ENCODE results near the gene SELENON. TPM values are rescaled to one million over a fixed set of nuclear protein-coding genes. Genes with fewer than 3 reads are reported as not detected.
A peak's percentile ranks its signal among the peaks of the same experiment; 100 is the strongest.

Gene SELENON
- total RNA-seq, 1 donor from 2014 or later: 53.8 TPM

DNA sequence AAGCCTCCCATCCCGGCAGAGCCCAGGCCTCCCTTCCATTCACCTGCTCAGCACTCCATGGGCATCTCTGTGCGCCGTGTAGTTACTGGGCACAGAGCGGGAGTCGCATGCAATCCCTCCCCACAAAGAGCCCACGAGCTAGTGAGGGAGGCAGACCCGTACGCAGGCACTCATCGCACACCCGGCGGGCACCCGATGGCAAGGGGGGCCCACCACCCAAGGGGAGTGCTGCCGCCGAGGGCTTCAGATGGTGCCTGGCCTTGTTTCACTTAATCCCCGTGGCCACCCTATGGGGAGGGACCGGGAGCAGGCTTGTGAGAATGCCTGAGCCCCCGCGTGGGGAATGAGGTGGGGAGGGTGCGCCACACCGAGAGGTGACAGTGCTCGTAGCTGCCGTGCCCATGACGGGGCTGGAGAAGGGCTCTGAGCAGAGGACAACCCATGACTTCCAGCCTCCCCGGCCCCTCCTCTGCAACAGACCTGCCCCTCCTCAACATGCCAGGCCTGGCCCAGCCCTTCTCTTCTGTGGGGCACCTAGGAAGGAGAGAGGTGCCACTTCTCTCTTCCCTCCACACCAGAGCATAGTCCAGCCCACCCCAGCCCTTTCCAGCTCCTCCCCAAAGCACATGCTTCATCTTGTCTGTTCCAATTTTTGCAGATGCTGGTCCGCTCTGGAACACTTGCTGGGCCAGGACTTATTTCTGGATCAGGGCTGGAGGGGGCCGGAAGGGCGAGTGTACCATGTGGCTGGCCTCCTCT, 30.2 kb upstream of the SELENON start:
- intact Hi-C loops (cut with DNase I): no loop called here
- DNase-seq (ENCODE audit: low spot score) (no peak), ATAC-seq (peak; percentile 35)

DNA sequence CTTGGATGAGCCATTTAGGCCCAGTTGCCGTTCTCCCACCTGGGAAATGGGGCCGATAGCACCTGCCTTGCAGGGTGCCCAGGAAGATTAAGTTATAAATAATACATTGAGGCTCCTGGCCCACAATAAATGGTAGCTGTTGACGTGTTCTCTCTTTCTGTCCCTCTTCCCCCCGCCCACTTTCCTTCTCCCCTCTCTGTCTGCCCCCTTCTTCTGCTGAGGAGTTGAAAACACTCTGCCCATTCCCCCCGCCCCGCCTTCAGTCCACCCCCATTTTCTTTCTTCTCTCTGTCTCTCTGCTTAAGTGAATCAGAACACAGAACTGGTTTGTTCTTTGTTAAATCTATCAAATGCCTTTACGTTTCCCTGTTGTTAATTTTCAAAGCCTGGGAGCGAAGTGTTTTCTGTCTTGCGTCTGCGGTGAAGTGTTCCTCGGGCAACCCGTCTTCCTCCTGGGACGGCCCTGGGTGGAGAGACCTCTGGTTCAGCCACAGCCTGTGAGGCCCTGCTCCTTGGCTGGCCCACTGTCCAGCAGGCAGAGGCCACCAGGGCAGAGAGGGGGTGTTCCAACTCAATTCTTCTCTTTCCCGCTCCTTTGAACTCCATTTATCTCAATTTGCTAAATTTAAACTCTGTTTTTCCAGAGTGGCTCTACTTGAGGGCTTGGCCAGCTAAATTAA, 29.3 kb upstream of the SELENON start:
- ATAC-seq: peak; percentile 74
- intact Hi-C loops (cut with DNase I): no loop called here
- DNase-seq (ENCODE audit: low spot score): no peak

DNA sequence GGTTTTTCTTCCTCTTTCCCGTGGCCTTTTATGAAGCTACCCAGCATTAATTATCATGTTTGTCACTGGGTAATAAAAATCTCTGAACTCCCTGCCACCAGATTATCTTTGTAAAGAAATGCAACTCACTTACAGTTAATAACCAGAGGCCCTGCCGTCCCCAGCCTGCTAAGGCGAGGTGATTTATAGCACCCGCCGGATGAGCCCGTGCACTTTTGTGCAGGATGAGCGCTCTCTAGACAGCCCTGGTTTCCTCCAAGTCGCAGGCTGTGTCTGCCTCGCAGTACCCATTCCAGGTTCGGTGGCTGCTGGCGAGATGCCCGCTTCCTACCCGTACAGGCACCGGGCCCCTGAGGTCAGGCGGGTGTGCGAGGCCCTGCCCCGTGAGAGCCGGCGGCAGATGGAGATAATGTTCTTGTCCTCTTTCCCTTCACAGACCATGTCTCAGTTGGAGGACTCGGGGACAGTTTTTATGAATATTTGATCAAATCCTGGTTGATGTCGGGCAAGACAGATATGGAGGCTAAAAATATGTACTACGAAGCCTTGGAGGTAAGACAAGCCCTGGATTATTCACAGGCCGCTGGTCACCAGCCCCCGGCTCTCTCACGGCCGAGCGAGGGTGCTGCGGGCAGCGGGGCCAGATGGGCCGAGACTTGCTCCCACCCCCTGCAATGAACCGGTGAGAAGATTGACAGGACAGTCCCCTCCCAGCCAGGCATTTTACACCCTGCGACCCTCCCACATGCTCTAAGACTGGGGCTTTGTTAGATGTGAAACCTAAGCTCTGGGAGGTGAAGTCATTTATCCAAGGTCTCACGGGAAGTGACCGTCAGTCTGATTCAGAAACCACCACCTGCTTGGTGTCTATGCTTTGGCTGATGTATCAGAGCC, 28.5 kb upstream of the SELENON start:
- intact Hi-C loops (cut with DNase I): no loop called here
- DNase-seq (ENCODE audit: low spot score) (no peak), ATAC-seq (peak; percentile 63)

DNA sequence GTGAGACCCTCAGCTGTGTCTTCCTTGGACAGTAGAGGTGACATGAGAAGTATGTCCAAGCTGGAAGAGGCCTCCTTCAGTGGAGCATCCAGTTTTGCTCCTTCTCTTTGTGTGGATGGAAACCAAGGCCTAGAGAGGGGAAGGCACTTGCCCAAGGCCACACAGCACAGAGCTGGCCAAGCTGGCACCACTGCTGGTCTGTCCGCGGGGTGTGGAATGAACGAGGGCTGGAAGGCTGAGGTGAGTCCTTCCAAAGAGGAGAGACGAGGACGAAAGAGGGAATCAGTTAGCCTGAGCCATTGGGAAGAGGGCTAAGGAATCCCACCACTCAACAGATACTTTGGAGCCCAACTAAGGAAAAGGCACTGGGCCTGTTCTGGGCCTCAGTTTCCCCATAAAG, 27.8 kb upstream of the SELENON start:
- no peak for ATAC-seq
- intact Hi-C loops (cut with DNase I): no loop called here
- DNase-seq (ENCODE audit: low spot score): no peak

DNA sequence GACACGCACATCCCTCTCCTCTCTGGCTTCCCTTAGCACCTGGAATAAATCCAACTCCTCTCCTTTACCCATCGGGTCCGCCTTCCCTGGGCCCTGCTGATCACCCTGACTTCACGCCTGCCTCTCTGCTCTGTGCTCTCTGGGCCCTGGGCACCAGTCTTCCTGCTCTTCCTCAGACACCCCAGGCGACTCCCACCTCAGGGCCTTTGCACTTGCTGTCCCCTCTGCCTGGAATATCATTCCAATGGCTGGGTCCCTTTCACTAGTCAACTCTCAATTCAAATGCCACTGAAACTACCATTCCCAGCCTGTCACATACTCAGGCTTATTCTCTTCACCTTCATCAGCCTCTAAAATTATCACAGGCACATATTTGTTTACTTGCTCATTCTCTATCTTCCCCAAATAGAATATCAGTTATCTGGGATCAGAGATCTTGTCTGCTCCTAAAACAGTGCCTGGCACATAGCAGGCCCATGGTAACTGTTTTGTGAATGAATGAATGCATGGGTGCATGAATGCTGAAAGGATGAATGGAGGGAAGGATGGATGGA, 27.2 kb upstream of the SELENON start:
- DNase-seq (ENCODE audit: low spot score): no peak
- no peak for ATAC-seq
- intact Hi-C loops (cut with DNase I): no loop called here

DNA sequence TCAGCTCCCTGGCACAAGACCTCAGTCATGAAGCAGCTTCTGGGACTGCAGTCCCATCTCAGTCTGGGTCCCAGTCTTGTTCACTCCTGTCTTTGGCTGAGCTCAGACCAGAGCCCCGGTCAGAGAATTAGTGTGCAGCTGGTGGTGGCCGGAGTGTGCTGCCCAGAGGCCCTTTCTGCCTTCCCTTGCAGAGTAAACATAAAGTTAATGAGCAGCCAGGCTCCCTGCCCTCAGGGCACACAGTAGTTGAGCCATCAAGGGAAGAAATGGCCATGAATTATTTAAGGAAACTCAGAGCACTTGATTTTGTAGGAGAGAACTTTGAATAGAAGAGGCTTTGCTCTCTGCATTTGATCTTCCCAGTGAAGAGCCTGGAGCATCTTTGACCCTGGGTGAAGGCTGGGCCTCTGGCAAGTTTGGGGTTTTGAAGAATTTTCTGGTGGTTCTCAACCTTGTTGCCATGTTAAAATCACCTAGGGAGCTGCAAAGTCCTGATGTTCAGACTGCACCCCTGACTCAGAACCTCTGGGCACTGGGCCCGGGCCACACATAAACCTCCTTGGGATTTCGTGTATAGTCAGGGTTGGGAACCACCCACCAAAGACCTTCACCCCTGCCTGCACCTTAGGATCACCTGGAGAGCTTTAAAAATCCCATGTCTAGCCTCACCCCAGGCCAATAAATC, 26.4 kb upstream of the SELENON start:
- intact Hi-C loops (cut with DNase I): no loop called here
- no peak for DNase-seq (ENCODE audit: low spot score)
- no peak for ATAC-seq

DNA sequence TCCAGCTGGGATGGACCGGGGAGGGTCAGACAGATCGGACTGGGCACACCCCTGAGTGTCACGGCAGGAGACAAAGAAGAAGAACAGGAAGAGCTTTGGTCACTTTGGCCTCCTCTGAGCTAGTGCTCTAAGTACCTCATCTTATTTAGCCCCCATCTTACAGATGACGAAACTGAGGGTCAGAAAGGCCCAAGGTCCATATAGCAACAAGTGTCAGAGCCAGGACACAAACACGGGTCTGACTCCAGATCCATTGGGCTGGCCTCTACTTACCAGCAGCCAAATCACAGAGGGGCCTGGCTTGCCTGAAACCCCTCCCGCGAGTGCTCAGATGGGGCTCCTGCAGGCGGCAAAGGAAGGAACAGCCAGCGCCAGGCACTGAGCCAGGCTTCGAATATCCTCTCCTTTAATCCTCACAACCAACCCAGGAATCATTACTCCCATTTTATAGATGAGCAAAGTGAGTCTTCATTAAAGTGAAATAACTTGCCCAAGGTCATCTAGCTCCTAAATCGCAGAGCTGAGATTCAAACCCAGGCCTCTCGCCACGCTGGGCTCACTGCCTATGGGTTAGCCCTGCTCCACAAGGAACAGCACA, 25.7 kb upstream of the SELENON start:
- intact Hi-C loops (cut with DNase I): no loop called here
- ATAC-seq (no peak), DNase-seq (ENCODE audit: low spot score) (no peak)

DNA sequence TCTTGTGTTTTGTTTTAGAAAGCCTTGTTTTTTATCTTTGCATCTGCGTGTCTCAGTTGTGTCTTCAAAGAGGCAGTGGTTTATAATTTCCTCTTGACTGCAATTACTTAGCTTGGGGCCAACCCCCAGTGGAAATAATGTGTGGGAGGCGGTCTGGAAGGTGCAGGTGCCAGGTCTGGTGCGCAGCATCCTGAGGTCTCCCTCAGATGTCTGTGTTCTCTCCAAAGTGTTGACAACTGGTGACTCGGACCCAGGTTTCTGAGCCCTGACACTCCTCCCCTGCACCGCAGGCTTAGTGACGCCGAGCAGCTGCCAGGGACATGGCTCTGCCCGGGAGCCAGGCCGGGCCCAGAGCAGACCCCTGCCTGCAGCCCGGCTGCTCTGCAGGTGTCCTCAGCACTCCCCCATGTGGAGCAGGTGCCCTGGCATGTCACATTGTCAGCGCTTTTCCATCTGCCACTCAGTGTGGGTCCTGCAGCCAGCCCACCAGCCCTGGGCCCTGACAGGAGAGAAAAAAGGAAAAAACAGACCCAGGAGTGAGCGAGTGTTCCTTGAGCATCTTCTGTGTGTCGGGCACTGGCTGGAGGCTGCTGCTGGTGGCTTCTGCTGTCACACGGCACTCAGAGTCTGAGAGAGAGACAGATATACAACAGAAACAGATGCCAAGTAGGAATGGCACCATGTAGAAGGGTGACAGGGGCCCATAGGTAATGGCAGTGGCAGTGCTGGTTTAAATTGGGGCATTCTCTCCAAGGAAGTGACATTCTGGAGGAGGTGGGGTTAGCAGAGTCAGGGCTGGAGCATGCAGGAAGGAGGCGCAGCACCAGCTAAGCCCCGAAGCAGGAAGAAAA, 24.8 kb upstream of the SELENON start:
- DNase-seq (ENCODE audit: low spot score): no peak
- intact Hi-C loops (cut with DNase I): no loop called here
- ATAC-seq: no peak

DNA sequence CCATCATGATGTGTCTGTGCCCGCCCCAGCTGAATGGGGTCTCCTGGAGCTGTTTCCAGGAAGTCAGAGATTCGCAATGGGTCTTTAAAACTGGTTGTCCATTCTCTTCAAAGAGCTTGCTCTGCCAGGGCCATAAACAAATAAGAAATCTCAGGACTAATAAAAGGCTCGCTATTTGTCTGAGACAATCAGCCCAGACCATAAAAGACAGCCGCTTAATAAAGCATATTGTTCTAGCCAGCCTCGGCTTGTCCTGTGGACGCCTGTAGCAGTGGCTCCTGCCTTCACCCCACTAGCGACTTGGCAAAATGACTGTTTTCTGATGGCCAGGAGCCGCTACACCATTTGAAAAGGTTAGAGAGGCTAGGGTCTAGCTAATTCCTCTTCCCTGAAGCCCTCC, 20.6 kb upstream of the SELENON start:
- DNase-seq (ENCODE audit: low spot score) (no peak), ATAC-seq (no peak)
- intact Hi-C loops (cut with DNase I): no loop called here

DNA sequence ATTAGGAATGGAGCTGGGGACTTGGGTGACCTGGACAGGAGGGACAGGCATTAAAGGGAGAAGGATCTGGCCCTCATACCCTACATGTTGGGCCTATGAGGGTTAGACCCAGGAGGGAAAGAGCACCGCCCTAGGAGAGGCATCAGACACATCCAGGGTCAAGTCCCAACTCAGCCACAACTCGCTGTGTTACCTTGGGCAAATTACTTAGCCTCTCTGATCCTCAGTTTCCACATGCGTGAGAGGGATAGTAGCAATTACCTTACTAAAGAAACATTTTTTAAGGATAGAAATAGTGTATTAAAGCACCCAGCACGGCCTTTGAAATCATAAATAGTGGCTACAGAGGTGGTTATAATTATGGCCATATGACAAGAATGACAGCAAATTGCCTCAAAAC, 20.1 kb upstream of the SELENON start:
- intact Hi-C loops (cut with DNase I): no loop called here
- DNase-seq (ENCODE audit: low spot score): no peak

DNA sequence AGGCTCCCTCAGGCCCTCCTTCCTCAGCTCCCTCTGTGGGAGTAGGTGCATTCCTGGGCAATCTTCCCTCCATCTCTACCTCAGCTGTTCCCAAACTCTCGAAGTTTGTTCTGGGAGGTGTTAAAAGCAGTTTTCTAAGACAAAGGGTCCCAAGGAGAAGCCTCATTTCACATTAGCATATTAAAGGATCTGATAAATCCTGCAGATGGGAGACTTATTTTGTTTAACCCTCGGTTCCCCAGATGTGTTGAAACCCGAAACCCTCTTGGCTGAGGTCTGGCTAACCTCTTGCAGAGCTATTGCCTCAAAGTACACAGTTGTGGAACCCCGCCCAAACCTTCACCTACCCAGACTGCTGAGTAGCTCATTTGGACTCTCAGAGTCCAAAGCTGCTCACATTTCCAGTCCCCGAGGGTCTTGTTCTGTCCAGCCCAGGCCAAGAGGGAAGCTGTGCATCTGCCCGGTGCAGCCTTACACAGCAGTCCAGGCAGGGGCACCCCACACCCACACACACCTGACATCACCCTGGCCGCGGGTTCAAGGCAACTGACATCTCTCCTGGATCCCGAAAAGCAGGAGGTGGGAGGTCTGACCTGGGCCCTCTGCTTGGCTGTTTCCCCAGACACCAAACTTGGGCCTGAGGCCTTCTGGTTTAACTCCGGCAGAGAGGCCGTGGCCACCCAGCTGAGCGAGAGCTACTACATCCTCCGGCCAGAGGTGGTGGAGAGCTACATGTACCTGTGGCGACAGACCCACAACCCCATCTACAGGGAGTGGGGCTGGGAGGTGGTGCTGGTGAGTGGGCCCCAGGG, 19.5 kb upstream of the SELENON start:
- peak; percentile 50 for ATAC-seq
- intact Hi-C loops (cut with DNase I): no loop called here
- no peak for DNase-seq (ENCODE audit: low spot score)

More for the DNA sequence above, 20.1 kb upstream of the SELENON start:
- no peak for ATAC-seq

DNA sequence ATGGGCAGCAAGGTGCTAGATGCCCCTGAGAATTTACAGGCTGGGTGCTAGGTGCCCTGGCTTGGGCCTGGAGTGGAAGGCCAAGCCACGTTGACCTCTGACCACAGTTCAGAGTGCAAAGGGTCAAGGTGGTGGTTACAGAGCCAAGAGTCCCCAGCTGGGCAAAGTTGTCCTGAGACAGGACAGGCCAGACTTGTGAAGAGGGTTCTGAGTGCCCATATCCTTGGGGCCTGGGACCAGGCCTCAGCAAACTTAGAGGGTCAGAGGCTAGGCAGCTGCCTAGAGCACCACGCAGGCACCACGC, 18.9 kb upstream of the SELENON start:
- no peak for DNase-seq (ENCODE audit: low spot score)
- ATAC-seq: peak; percentile 7
- intact Hi-C loops (cut with DNase I): no loop called here

DNA sequence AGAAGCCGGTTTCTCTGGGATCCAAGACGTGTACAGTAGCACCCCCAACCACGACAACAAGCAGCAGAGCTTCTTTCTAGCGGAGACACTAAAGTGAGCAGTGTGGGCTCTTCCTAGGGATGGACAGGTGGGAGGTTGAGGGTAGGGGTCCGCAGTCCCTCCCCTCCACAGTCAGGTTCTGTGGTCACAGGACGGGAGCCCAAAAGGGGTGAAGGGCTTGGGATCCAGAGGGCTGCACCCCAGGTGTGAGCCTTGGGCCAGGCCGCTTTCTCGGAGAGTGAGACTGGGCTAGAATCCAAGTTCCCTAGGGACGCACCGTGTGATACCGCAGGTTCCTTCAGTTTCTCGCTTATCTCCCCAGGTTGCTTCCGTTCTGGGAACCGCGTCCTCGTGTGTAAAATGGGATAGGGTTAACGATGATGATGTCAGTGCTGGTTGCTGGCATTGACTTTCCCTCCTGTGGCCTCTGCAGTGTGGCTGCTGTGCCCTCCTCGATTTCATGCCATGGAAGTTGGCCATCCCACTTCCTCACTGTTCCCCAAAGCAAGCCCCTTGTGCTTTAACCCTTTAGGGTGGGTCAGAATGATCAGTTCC, 17.3 kb upstream of the SELENON start:
- intact Hi-C loops (cut with DNase I): loop anchor here (1.0 kb wide), 1 partner anchor 46 kb away; no protein-coding TSS in a partner anchor
- ATAC-seq (no peak), DNase-seq (ENCODE audit: low spot score) (no peak)

DNA sequence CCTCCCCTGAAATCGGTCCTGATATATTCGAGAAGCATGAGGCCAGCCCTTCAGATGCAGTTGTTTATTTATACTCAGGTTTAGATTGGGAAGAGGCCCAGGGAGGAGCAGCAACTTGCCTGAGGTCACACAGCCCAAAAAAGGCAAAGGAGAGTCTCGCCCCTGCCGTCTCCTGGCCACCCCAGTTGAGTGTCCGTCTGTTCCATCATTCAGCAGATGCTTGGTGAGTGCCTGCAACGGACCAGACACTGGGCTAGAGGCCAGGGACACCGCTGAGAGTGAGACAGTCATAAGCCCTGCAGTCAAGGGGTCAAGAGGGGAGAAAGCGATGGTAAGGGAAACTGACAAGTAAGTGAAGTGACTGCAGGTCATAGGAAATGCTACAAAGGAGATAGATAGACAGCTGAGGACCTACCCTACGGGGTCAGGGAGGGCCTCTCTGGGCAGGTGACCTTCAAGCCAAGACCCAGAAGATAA, 15.4 kb upstream of the SELENON start:
- intact Hi-C loops (cut with DNase I): no loop called here
- ATAC-seq: peak; percentile 10
- DNase-seq (ENCODE audit: low spot score): no peak

DNA sequence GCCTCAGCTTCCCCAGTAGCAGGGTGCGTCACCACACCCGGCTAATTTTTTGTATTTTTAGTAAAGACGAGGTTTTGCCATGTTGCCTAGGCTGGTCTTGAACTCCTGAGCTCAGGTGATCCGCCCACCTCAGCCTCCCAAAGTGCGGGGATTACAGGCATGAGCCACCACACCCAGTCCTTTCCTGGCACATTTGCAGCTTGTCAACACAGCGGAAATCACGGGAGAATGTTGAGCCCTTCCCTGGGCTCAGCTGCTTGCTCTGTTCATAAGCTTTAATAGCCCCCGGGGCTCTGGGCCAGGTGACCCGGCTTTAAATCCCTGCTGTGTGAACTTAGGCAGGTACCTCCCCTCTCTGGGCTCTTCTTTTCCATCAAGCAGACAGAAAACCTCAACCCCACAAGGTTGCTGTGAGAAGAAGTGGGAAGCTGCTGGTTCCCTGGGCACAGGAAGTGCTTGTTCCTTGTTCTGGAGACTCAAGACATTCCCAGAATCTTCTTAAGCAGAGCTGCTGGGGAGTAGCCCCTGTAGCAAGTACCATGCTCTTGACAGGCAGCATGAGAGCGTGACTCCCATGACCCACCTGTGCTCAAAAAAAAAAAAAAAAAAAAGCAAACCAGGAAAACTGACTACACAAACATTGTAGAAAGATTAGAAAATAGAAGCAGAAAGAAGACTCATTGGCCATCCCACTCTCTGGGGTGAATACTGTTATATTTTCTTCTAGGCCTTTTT, 14.5 kb upstream of the SELENON start:
- intact Hi-C loops (cut with DNase I): no loop called here
- no peak for DNase-seq (ENCODE audit: low spot score)
- ATAC-seq: no peak

Measured in sciatic nerve (tissue), 2 donors.